IMR-90 (cell line): ENCODE measurements around the gene PARD3. TPM values are rescaled to one million over a fixed set of nuclear protein-coding genes. Genes with fewer than 3 reads are reported as not detected.

ENCODE experiments used
- ATAC-seq: fragments of 200-7000 bp; cut with Tn5 transposase; 2 replicates; pipeline ENCODE4 v1.9.1; 2020; ENCODE audit warnings: low read depth, mild to moderate bottlenecking, moderate library complexity
- BruUV-seq: library from RNA; stranded (reverse); fragments of 400-500 nt; replicated peaks from 2 replicates; lab custom pipeline; 2021; lab: Mats Ljungman, UMichigan
- CTCF ChIA-PET: fragments of 300-600 bp; formaldehyde crosslinking; extraction: SDS; loops from one replicate; lab custom pipeline; 2021; ENCODE audit warnings: antibody characterized with exemption; lab: Yijun Ruan, JAX
- POLR2A ChIA-PET: fragments of 300-600 bp; sonication (Branson Sonifier 250); formaldehyde crosslinking; loops from one replicate; lab custom pipeline; 2022; ENCODE audit warnings: antibody characterized with exemption; ENCODE audit not compliant: unreplicated experiment; lab: Charles Lee
- DNase-seq: peaks from one replicate; pipeline ENCODE4 v3.0.0; 2013
- H2AFZ ChIP-seq: replicated peaks from 2 replicates; pipeline ENCODE3; 2013; ENCODE audit warnings: low read length, mild to moderate bottlenecking; ENCODE audit not compliant: poor library complexity
- H2AK5ac ChIP-seq: 2 replicates; pipeline ENCODE4 v1.6.1; 2013; ENCODE audit warnings: low read depth, low read length, inconsistent platforms
- H2AK9ac ChIP-seq: replicated peaks from 2 replicates; pipeline ENCODE3; 2013; ENCODE audit warnings: mild to moderate bottlenecking, low read depth, low read length, moderate library complexity; ENCODE audit not compliant: poor library complexity
- H2BK120ac ChIP-seq: 2 replicates; pipeline ENCODE4 v1.6.1; 2013; ENCODE audit warnings: low read depth, low read length, inconsistent platforms
- H2BK15ac ChIP-seq: 3 replicates; pipeline ENCODE4 v1.6.1; 2013; ENCODE audit warnings: low read depth, low read length, inconsistent platforms
- H2BK20ac ChIP-seq: 2 replicates; pipeline ENCODE4 v1.6.1; 2013; ENCODE audit warnings: low read depth, mild to moderate bottlenecking, inconsistent platforms, low read length, moderate library complexity
- H2BK5ac ChIP-seq: 2 replicates; pipeline ENCODE4 v1.6.1; 2013; ENCODE audit warnings: mild to moderate bottlenecking, low read depth, low read length, inconsistent platforms; ENCODE audit not compliant: poor library complexity, severe bottlenecking
- H3K14ac ChIP-seq: replicated peaks from 2 replicates; pipeline ENCODE4 v1.6.1; 2013; ENCODE audit warnings: low read depth, low read length, inconsistent platforms
- H3K18ac ChIP-seq: 2 replicates; pipeline ENCODE4 v1.6.1; 2013; ENCODE audit warnings: low read depth, low read length, control low read depth
- H3K23ac ChIP-seq: 2 replicates; pipeline ENCODE4 v1.6.1; 2013; ENCODE audit warnings: low read depth, low read length, inconsistent platforms
- H3K27ac ChIP-seq: 2 replicates; pipeline ENCODE4 v1.5.1; 2013; ENCODE audit warnings: mild to moderate bottlenecking, control low read depth, low read length; ENCODE audit not compliant: insufficient read depth
- H3K27me3 ChIP-seq: 2 replicates; pipeline ENCODE4 v1.6.1; 2013; ENCODE audit warnings: low read length; ENCODE audit not compliant: control insufficient read depth, insufficient read depth
- H3K36me3 ChIP-seq: 2 replicates; pipeline ENCODE4 v1.6.1; 2013; ENCODE audit warnings: low read length, mixed read lengths; ENCODE audit not compliant: control insufficient read depth, insufficient read depth
- H3K4ac ChIP-seq: 2 replicates; pipeline ENCODE4 v1.6.1; 2013; ENCODE audit warnings: low read depth, low read length, inconsistent platforms
- H3K4me1 ChIP-seq: 2 replicates; pipeline ENCODE4 v1.6.1; 2013; ENCODE audit warnings: low read length, mixed read lengths; ENCODE audit not compliant: control insufficient read depth, insufficient read depth
- H3K4me2 ChIP-seq: 2 replicates; pipeline ENCODE4 v1.6.1; 2013; ENCODE audit warnings: low read depth, mild to moderate bottlenecking, control low read depth, low read length, moderate library complexity
- H3K4me3 ChIP-seq: 2 replicates; pipeline ENCODE4 v1.5.1; 2013; ENCODE audit warnings: low read depth, mild to moderate bottlenecking, control low read depth, low read length, moderate library complexity; ENCODE audit not compliant: insufficient read depth
- H3K56ac ChIP-seq: 2 replicates; pipeline ENCODE4 v1.6.1; 2013; ENCODE audit warnings: low read length, inconsistent platforms; ENCODE audit not compliant: insufficient read depth; ENCODE audit errors: extremely low read depth
- H3K79me1 ChIP-seq, 2 experiments: 2 replicates each; pipeline ENCODE4 v1.6.1; 2013; ENCODE audit warnings: low read length in 2 of 2, inconsistent platforms in 1 of 2, low read depth in 1 of 2
- H3K9ac ChIP-seq: 2 replicates; pipeline ENCODE4 v1.6.1; 2013; ENCODE audit warnings: low read depth, low read length, control low read depth
- H3K9me1 ChIP-seq: 2 replicates; pipeline ENCODE4 v1.6.1; 2013; ENCODE audit warnings: low read length, inconsistent platforms; ENCODE audit not compliant: insufficient read depth
- H3K9me3 ChIP-seq: 2 replicates; pipeline ENCODE4 v1.6.1; 2013; ENCODE audit warnings: low read length; ENCODE audit not compliant: control insufficient read depth, insufficient read depth
- H4K20me1 ChIP-seq: 2 replicates; pipeline ENCODE4 v1.6.1; 2013; ENCODE audit warnings: low read length, inconsistent platforms; ENCODE audit not compliant: insufficient read depth
- H4K5ac ChIP-seq: 2 replicates; pipeline ENCODE4 v1.6.1; 2013; ENCODE audit warnings: mild to moderate bottlenecking, low read depth, low read length, control low read depth
- H4K8ac ChIP-seq, 2 experiments: 2 replicates each; pipeline ENCODE4 v1.6.1; 2013; ENCODE audit warnings: low read depth in 2 of 2, low read length in 2 of 2, control low read depth in 1 of 2, inconsistent platforms in 1 of 2
- H4K91ac ChIP-seq: 2 replicates; pipeline ENCODE4 v1.6.1; 2013; ENCODE audit warnings: low read depth, low read length, inconsistent platforms; ENCODE audit not compliant: insufficient read depth
- BHLHE40 ChIP-seq: fragments of 150-350 bp; IDR thresholded peaks from 2 replicates; pipeline ENCODE4 v1.6.1; 2016; ENCODE audit warnings: mild to moderate bottlenecking, low read depth, low read length
- CEBPB ChIP-seq: IDR thresholded peaks from 2 replicates; pipeline ENCODE4 v1.6.1; 2012; ENCODE audit warnings: low read depth, low read length, improper control_type of control experiment
- CHD1 ChIP-seq: IDR thresholded peaks from 2 replicates; pipeline ENCODE4 v1.6.1; 2012; ENCODE audit warnings: low read depth, low read length, improper control_type of control experiment
- CTCF ChIP-seq: conservative IDR thresholded peaks from 2 replicates; pipeline ENCODE4 v1.5.1; 2012; ENCODE audit warnings: mild to moderate bottlenecking, low read depth, low read length, improper control_type of control experiment
- ELK1 ChIP-seq: fragments of 150-350 bp; IDR thresholded peaks from 2 replicates; pipeline ENCODE4 v1.6.1; 2016; ENCODE audit warnings: low read depth, mild to moderate bottlenecking, low read length, moderate library complexity, borderline replicate concordance
- FOS ChIP-seq: fragments of 150-350 bp; IDR thresholded peaks from 2 replicates; pipeline ENCODE4 v1.6.1; 2016; ENCODE audit warnings: low read depth, low read length
- MAFK ChIP-seq: IDR thresholded peaks from 2 replicates; pipeline ENCODE4 v1.6.1; 2012; ENCODE audit warnings: low read depth, low read length, improper control_type of control experiment
- MAZ ChIP-seq: IDR thresholded peaks from 2 replicates; pipeline ENCODE4 v1.6.1; 2012; ENCODE audit warnings: low read depth, mild to moderate bottlenecking, low read length, improper control_type of control experiment, moderate library complexity, borderline replicate concordance
- MXI1 ChIP-seq: IDR thresholded peaks from 2 replicates; pipeline ENCODE4 v1.6.1; 2012; ENCODE audit warnings: low read depth, mild to moderate bottlenecking, low read length, moderate library complexity, borderline replicate concordance
- NFE2L2 ChIP-seq: fragments of 150-350 bp; IDR thresholded peaks from 2 replicates; pipeline ENCODE4 v1.6.1; 2016; ENCODE audit warnings: low read depth, mild to moderate bottlenecking, low read length
- RAD21 ChIP-seq: IDR thresholded peaks from 2 replicates; pipeline ENCODE4 v1.6.1; 2012; ENCODE audit warnings: low read length, improper control_type of control experiment
- SMC3 ChIP-seq: fragments of 150-350 bp; IDR thresholded peaks from 2 replicates; pipeline ENCODE4 v1.6.1; 2016; ENCODE audit warnings: low read depth, mild to moderate bottlenecking, antibody characterized with exemption, low read length, moderate library complexity
- USF2 ChIP-seq: fragments of 150-350 bp; IDR thresholded peaks from 2 replicates; pipeline ENCODE4 v1.6.1; 2017; ENCODE audit warnings: mild to moderate bottlenecking, antibody characterized with exemption, low read length, low read depth
- WGBS, 2 experiments: methylation state at CpG; one replicate each; pipeline versions ENCODE4 v1.1.5 to v1.1.7; 2013; ENCODE audit warnings: missing lambda C conversion rate in 2 of 2; ENCODE audit not compliant: insufficient read length in 1 of 2; ENCODE audit errors: extremely low coverage in 2 of 2; 5-methylcytosine and 5-hydroxymethylcytosine counted together
- dilution Hi-C: fragments of 300-500 bp; cut with HindIII; formaldehyde crosslinking; loops from one replicate; pipeline ENCODE4 v1.14.3; 2018; ENCODE audit warnings: low sequenced_read_pairs; ENCODE audit not compliant: unreplicated experiment
- in situ Hi-C: fragments of 300-500 bp; cut with MboI; formaldehyde crosslinking; loops from 3 replicates; pipeline ENCODE4 v1.14.3; 2019; ENCODE audit warnings: low sequenced_read_pairs, inconsistent platforms, mixed read lengths
- intact Hi-C: fragments of 100-400 bp; cut with micrococcal nuclease; formaldehyde crosslinking; loops from 2 replicates; pipeline ENCODE4 v1.10.0; 2022
- polyA plus RNA-seq, 3 experiments: library from polyadenylated mRNA; depleted of rRNA; stranded (reverse); fragments of >200 nt; gene quantifications; 2 replicates each; pipeline ENCODE4 v1.2.3, GENCODE V29; 2012; ENCODE audit warnings: low replicate concordance in 1 of 3
- total RNA-seq: library from RNA; depleted of rRNA; stranded (reverse); fragments of >200 nt; gene quantifications from 2 replicates; pipeline ENCODE4 v1.2.3, GENCODE V29; 2012

The PARD3 gene
- total and polyA plus RNA-seq, 2 of the 4 experiments (the other 2 are of a cell fraction) = 14.6 to 37.5 TPM

- Histone ChIP-seq H3K14ac (no peak overlapping the region; the same call in 1 of the 2 replicates), H3K56ac (no peak overlapping the region), H3K36me3 (no peaks in the 10 kb centered on the region), H4K8ac (no peak overlapping the region), H3K4me2 (no peak overlapping the region), H2AK9ac (no peak overlapping the region), H3K4me1 (no peaks in the 10 kb centered on the region; the same call in 1 of the 2 replicates), H2BK5ac (no peak overlapping the region), H2BK120ac (no peak overlapping the region), H3K9me3 (no peaks in the 10 kb centered on the region), H4K5ac (no peak overlapping the region), H4K91ac (no peak overlapping the region), H3K4me3 (no peak overlapping the region), H2AK5ac (no peak overlapping the region), H3K79me1 (peaks cover 40 to 50% of the 10 kb centered on the region in 2 experiments), H3K4ac (no peak overlapping the region), H2BK20ac (no peak overlapping the region), H3K18ac (no peak overlapping the region), H3K9ac (no peak overlapping the region), H3K23ac (no peak overlapping the region), H3K27ac (no peak overlapping the region), H4K20me1 (peaks cover 6% of the 10 kb centered on the region; the same call in 1 of the 2 replicates), H3K27me3 (no peaks in the 10 kb centered on the region), H3K9me1 (peaks cover 10% of the 10 kb centered on the region), H2BK15ac (no peak overlapping the region), H2AFZ (no peak overlapping the region)
- in situ Hi-C loops (loop anchor here (25.0 kb wide), 1 partner anchor 362 kb away; no protein-coding TSS in a partner anchor), dilution Hi-C loops (no loop called here), intact Hi-C loops (no loop called here)
- CTCF ChIA-PET = no interaction called here
- TF ChIP-seq RAD21 = no peak
- TF ChIP-seq CTCF = no peak
- TF ChIP-seq SMC3 = no peak
- TF ChIP-seq FOS = no peak
- TF ChIP-seq NFE2L2 = no peak
- TF ChIP-seq ELK1 = no peak
- TF ChIP-seq USF2 = no peak
- TF ChIP-seq MAZ = no peak
- no peak for TF ChIP-seq MXI1
- no peak for TF ChIP-seq CHD1
- TF ChIP-seq MAFK = no peak
- TF ChIP-seq BHLHE40 = no peak
- TF ChIP-seq CEBPB = no peak
- no peak for DNase-seq
- no TSS peak for BruUV-seq
- POLR2A ChIA-PET = no interaction called here
- 75% methylated on average over 2 of the region's 8 CpGs; no CpG with 5 or more reads in 1 of the 2 experiments for WGBS, 2 experiments
- ATAC-seq = no peak
Measured at GRCh38 chr10:34650156-34650555, 164.9 kb downstream of the PARD3 start.
